ENCODE results near the gene INAFM2.
A peak's percentile ranks its signal among the peaks of the same experiment; 100 is the strongest.

Gene INAFM2

DNA sequence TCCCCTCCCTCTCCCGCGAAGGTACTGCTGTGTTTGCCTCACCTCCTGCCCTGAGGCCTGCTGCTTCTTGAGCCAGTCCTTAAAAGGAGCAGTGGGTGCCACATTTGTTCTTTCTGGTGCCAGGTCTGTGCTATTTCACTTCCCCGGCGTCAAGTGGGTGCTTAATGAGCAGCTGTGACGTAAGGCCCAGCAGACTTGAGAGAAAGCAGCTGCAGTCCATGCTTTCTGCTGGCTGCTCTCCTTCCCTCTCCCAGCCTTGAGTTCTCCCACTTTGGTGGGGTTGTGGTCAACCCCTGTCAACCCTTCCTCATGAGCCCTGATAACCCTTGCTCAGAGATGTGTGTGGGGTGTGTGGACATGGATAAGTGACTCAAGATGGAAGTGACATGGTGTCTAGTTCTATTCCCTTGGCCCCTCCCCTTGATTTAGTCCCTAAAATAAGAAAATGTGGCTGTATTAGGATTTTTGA is 6.9 kb downstream of the INAFM2 start:
- DNase-seq, result no peak

DNA sequence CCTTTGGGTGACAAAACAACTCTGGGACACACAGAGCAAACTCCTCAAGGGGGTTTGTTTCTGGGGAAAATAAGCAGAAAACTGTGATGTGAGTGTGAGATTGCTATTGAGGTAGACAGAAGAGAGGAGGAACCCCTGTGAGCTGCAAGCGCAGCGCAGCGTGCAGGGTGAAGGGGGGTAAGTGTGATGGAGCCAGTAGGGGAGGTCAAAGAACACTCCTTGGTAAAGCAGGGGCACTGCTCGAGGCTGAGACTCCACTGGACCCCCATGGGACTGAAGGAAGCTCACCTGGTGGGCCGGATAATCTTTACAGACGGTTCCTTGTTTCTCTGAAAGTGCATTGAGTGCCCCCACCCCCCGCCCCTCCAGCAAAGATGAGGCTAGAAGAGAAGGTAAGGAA is 7.5 kb downstream of the INAFM2 start:
- DNase-seq, result no peak

DNA sequence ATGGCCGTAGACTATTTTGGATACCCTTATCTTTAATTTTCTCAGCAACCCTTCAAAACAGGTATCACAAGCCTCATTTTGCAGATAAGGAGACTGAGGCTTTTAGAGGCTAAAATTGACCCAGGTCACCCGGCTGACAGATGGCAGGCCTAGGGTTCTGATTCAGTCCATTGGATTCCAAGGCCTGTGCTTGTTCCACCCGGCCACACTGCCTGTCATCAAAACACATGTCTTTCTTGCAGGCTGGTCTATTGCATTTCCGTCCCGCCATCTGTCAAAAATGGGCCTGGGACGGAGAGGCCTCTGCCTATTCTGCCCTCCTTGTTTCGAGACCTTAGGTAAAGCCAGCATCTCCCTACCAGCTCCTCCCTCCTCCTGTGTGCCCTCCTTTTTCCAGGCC is 8.1 kb downstream of the INAFM2 start:
- DNase-seq, result no peak

DNA sequence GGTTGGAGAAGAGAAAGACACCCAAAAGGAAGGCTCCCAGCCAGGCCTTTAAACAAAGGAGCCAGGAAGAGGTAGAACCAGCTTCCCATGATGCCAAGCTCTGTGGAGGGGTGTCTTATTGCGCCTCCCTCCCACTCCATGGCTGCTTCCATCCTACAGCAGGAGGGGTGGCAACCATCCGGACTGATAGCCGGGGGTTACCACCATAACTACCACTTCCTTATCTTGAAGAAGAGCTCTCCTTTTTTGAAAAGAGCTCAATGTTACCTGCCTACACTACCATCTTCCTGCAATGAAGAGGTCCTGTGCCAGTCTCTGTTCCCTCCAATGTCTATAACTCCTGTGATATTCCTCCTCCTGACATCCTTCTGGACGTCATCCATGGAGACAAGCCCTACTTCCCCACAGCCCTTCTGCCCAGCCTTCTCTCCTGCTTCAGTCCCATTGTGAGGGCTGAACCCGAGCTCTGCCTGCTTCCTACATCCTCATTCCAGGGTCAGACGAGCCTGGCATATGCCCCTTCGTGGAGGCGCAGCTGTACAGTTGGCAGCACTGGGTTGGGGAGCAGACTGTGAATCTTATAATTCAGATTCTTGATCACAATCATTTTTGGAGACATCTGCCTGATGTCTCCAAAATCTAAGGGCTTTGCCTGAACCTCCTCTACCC is 8.8 kb downstream of the INAFM2 start:
- DNase-seq, result no peak

DNA sequence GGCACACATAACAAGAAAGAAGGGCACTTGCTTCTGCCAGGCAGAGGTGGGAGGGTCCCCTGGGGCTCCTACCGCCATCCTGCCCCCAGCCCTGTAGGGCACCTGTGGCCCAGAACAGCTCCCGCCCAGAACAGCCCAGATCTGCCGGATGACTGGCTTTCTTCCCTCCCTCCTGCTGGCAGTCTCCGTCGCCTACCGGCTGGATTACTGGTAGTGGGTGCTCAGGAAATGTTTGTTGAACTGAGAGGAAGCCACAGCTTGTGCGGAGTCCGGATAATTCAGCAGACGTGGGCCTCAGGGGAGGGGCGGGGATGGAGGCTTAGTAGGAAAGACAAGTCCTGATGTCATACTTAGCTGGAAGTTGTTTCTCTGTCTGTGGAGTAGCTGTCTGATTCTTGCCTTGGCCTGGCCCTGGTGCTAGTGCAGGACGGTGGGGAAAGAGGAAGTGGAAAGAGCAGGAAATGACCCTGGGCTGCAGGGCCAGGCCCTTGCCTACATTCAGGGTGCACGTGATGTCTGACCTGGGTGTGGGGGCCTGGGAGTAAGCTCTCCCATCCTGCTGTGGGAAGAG is 10.5 kb downstream of the INAFM2 start:
- no peak for DNase-seq

DNA sequence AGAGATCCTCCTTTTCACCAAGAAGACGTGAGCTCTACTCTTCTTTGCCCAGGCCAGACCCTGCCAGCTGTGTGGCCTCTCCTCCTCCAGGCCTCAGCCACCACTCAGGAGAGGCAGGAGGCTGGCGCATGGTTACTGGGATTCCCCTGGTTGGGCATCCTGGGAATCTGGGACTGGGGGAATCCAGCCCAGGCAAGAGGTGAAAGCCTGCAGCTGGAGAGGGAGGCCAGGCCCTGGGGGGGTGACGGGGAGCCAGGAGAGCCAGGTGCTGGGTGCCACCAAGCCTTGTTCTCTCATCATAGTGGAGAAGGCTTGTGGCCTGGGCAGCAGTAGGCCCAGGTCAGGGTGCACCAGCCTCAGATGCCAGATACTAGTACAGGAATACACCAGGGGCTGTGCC is 11.0 kb downstream of the INAFM2 start:
- DNase-seq, result no peak

DNA sequence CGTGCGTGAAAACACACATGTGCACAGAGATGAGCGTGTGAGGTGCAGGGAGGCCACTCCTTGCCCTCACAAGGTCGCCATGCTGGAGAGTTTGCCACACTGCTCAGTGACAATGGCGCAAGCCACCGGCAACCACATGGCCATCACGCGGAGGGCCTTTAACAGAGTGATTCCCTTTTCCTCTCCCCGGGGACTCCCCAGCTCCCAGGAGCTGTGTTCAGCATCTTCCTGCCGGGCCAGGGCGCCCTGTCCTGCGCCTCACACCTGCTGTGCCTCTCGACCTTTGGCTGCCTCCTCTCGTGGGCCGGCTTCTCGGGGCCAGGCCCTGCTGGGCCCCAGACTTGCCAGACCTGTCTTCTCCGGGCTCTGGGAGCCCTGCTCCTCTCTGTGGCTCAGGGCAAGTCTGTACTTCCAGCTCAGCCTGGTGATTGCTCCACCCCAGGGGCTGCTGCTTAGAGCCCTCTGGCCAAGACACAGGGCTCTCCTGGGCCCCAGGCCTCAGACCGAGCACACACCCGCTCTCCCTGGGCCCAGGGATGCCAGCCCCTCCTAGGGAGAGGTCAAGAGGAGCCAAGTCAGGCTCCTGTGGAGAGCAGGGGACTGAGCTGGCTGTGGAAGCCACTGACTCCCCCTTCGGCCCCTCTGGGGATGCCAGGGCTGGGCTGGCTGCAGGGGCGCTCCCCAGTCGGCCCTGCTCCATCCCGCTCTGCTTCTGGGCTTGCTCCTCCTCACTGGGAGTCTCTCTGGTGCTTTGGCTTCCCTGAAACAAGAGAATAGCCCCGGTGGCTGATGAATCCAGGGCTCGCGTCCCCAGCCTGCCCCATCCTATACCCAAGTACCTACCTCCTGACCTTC is 11.7 kb downstream of the INAFM2 start:
- no peak for DNase-seq

DNA sequence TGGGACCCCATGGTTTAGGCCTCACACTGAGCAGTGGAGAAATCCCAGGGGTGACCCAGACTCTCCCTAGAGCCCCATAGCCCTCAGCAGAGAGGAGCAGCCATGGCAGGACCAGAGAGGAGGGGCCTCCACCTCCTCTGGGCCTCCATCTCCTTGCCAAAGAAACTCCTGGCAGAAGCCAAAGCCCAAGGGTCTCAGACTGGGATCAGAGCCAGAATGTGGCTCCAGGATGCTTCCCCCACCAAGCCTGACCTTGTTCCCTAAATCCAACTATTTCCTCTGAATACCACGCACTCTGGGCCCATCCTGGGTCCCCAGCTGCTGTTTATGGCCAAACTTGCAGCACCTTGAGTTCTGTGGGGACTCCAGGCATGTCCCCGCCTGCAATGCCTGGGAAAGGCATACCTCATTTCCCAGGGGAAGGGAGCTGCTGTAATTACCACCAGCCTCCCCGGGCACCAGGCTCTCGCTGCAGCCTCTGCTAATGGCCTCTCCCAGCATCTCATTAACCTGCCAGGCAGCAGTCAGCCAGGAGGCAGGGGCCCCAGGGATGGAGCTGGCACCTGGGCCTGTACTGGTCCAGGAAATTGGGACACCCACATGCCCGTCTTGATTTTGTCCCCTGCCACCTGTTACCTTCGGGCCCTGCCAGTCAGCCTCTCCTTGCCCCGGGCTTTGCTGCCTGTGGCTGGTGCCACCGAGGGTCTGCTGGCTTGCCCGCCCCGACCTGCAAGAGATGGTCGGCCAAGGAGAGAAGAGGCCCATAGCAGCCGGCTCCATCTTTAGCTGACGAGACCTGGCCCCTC is 12.6 kb downstream of the INAFM2 start:
- DNase-seq, result no peak

DNA sequence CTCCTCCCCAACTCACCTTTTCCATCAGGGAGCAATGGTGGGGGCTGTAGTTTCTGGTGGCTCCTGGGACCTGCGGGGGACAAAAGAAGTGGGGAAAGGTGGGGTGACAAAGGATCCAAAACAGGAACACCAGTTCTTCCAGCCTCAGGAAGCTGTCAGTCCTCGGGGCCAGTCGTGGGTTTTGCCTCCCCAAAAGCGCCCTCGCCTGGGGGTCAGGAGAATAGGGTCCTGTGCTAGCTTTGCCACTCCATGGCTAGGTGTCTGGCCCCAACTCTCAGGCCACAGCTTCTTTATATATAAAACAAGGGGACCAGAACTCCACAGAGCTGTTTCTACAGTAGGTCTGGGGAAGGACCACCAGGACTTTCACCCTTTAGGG is 13.2 kb downstream of the INAFM2 start:
- no peak for DNase-seq

DNA sequence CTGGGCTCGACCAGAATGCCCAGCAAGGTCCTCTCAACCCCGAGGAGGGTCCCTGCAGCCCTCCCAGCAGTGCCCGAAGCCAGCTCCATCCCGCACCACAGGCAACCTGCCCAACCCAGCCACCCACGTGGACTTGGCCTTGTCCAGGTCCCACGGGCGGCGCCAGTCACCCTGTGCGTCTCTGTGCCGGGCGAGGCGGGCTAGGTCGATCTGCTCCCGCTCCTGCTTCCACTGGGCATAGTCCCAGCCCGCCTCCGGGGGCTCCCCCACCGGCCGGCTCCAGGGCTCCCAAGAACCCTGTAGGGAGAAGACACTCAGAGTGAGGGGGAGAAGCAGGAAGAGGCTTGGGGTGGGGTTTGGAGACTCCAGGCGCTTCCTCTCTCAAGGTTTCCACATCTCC is 14.1 kb downstream of the INAFM2 start:
- no peak for DNase-seq

DNA sequence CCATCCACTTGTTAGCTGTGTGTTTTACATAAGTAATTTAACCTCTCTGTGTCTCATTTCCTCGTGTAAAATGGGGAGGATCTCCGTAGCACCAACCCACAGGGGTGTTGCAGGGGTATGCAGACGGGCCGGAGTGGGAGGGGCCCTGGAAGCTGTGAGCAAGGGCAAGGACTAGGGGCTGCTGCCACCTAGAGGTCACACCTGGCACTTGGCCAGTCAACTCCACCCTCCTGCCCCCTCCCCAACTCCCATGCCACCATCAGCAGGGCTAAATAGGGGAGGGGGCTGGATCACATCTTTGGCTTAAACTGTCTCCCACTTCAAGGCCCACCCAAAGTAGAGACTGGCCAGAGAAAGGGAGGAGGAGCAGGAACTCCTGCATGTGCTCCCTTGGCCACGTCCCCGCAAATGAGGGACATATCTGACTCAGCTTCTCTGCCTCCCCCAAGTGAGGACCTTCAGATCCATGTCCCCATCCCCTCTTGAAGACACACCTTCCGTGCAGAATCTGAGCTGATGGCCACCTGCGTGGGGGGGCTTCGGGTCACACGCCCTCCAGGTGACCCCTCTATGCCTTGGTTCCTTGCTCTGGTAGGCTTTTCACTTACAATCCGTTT is 14.7 kb downstream of the INAFM2 start:
- no peak for DNase-seq

DNA sequence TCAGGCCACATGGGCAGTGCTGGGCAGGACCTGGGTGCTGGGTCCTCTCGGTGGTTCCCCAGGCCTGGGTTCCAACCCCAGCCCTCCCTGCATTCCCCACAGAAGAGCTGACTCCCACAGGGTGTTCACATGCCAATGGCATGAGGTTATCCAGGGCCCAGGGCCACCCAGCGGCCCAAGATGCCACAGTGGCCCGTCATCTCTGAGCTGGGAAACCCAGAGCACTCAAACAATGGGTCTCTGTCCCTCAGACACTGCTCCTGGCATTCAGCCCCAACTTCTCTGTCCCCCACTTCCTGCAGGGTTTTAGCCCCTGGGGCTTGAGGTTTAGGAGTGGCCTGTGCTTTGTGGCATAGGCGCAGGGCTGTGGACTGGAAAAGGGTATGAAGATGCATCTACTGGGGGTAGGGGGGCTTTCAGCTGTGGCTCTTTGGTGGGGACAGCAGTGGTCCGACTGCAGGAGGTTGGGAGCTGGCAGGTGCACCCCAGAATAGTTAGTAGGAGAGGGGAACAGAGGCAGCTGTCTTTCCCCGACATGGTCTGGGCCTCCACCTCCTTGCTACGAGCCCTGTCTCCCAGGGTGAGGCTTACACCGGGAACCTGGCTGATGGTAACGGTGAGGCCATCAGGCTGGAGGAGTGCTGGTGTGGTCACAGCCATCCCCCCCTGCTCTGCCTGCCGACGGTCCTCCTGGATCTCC is 15.6 kb downstream of the INAFM2 start:
- no peak for DNase-seq

DNA sequence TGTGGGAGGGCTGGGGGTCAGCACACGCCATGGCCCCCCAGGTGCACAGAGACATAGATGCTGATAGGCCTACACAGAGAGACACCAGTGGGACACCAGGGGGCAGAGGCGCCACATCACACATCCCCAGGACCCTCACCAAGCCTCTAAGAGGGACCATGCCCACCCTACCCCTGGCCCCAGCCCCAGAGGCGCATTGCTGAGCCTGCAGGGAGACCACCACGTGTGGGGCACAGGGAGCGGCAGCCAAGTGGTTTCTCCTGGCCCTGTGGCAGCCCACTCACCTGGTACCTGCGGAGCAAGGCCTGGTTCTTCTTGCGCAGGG is 16.1 kb downstream of the INAFM2 start:
- no peak for DNase-seq

DNA sequence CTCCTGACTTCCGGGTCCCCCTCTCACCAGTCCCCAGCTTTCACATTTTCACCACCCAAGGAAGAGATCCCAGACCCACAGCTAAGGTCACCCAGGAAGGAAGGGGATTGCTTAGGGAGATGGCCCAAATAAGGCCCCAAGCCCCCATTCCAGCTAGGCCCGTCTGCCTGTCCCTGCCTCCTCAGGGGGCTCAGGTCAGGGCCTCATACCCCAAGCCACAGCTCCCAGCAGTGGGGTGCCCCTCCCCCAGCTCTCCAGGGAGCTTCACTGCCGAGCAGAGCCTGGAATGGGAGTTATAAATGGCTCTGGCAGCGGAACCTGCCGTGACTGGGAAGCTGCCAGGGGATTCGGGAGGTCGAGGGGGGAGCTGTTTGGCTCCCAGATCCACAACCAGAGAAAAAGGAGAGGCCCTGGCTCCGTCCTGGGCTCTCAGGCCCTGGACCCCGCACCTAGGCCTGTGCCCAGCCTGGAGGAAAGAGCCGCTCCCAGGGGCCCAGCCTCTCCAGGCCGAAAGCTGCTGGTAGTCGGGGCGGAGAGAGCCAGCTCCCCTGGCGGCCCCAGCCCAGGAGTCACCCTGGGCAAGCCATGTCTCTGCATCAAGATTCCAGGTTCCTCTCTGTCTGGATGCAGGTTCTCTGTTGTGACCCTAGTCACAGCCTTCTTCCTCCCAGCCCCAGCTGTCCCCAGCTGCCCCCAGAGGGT is 16.7 kb downstream of the INAFM2 start:
- no peak for DNase-seq

DNA sequence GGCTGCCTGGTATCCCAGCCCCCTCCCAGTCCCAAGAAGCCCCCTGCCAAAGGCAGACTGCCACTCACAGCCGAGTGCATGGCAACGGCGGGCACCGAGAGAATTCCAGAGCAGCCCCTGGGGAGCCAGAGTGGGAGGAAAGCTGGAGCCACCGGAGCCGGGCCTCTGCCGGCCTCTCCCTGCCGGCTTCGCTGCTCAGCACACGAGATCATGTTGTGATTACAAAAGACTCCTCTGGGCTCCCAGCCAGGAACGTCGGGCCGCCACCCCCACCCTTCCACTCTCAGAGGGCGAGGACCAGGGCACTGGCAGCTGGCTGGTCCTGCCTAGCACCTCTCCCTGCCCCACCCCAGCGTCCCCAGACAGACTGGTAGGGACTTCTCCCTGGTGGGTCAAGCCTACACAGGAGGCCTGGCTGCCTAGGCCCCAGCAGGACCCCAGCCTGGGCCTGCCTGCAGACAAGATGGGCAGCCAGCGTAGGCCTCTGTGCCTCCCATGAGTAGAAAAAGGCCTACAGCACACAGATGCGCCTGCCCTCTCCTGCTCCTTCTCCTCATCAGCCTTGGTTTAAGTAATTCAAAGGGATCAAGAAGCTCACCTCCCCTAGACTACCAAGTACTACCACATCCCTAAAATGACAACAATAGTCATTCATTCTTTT is 17.4 kb downstream of the INAFM2 start, which contains the start of gene CCDC9B:
Gene CCDC9B, minus strand, starts transcription at position 200 of the 661 bp plus-strand sequence. Its CDS starts 120 bp downstream, at position 80.
- DNase-seq, result peak; percentile 51

DNA sequence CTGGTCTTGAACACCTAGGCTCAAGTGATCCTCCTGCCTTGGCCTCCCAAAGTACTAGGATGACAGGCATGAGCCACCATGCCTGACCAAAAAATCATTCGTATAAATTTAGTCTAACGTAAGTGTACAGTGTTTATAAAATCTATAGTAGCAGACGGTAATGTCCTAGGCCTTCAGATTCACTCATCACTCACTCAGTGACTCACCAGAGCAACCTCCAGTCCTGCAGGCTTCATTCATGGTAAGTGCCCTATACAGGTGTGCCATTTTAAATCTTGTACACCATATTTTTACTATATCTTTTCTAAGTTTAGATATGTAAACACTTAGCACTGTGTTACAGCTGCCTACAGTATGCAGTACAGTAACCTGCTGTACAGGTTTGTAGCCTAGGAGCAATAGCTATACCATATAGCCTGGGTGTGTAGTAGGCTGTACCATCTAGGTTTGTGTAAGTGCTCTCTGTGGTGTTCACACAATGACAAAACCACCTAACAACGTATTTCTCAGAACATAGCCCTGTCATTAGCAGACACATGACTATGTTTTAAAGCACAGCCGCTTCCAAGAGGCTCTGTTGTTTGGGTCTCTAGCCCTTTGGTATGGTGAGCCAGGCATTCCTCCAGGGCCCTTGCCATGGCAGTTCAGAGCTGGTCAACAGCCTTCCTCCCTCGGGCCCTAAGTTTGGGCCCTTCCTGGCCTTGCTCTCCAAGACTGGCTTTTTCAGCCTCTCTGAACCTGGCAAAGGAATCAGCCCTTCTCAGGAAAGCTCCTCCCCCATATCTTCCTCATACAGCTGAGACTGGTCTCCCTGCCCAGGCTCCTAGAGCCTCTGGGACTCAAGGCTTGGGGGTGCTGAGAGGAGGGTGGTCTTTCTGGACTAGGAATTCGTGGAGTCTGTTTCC is 19.2 kb downstream of the INAFM2 start:
- DNase-seq, result no peak

DNA sequence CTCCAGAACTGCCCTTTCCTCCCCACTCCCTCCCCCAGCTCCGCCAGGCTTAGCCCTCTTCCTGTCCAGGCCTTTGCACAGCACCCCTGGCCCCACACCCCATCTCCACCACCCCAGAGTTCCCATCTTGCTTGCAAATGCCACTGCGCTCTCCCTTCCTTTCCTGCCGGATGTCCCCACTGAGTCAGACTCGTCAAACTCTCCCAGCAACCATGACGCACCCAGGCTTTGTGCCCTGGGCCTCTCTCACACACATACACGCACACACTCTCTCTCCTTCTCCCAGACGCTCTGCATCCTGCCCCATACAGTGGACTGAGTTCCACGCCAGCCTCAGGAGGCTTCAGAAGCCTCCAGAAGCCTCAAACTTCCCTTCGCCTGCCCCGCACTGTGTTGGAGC is 20.0 kb downstream of the INAFM2 start:
- no peak for DNase-seq

DNA sequence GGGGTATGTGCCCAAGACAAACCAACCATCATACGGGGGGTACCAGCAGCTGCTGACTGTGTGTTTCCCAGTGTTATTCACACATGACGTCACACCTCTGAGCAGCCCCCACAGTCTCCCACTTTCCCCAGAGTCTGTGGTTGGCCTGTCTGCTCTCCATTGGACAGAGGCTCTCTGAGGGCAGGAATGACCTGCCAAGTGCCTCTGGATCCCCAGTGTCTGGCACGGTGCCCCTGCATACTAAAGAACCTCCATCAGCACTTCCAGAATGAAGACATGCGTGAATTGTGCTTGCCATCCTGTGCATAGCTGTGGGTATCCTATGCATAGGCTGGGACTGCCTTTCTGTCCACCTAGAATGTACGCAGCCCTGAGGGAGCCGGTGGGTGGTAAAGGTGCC is 20.7 kb downstream of the INAFM2 start:
- no peak for DNase-seq

DNA sequence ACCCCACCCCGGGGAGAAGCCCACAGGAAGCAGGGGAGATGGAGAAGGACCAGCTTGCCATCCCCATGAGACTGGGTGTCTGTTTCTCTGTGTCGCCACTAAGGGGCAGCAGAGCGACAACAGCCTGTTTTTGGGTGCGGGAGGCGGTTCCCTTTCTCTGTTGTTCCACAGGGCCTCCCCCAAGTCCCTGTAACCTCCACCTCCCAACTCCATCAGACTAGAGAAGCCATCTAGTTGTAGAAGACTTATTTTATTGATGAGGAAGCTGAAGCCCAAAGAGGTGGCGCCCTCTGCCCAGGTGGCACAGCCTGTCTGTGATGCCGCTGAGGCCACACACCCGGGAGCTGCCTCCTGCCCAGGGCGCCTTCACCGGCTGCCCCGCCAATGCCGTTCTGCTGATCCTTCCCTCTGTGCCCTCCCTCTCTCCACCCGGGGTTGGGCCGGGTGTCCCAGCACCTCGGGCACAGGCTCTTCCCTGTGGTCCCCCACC is 21.2 kb downstream of the INAFM2 start:
- no peak for DNase-seq

Measured in GOT3 (cell line).